Measurements from ENCODE around the gene BMAL1. TPM values are rescaled to one million over a fixed set of nuclear protein-coding genes. Genes with fewer than 3 reads are reported as not detected.
A peak's percentile ranks its signal among the peaks of the same experiment; 100 is the strongest.

The BMAL1 gene
- total and polyA plus RNA-seq, 10 donors, result 6.5 to 58.4 (median 36.4) TPM

DNA sequence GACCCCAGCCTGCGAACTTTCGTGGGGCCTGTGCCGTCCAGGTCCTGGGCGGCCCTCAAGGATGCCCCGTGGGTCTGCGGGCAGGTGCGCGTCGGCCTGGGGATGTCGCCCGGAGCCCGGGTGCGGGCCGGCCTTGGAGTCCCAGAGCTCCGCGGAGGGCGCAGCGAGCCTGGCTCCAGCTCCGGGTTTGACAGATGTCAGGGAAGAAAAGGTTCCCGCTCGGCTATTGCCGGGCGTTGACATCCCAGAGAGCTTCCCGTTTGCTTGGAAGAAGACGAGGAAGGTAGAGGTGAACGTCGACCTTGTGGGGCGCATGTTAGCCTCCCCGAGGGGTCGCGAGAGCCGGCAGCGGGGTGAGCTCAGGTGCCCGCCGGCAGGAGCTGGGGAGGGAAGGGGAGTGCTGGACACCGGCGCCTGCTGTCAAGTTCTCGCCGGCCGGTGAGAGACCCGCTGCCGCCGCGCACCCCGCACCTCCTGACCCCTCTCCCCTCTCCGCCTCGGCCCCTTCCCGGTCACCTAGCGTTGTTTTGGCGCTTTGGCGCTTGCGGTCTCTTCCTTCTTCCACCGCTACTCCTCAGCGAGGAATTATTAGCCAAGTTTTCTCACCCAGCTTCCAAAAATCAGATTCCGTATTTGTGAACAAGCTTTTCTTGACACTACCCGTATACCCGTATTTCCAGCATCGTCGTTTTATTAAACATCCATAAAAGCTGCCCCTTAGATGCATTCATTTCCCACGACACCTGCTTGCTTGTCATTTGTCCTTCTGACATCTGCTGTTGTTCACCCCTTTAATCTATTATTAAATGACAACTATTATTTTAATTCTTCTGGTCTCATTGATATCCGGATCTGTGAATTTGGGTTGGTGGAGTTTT, 1.3 kb downstream of the BMAL1 start:
- intact Hi-C loops (cut with DNase I; ENCODE audit: low total_unique reads), result no loop called here
- Histone ChIP-seq H3K27ac (peak overlapping the region in 6 of 8 donors; percentile 87 to 98 (median 94)), H3K4me3 (peak overlapping the region; percentile 80 to 99 (median 94)), H3K9me3 (no peaks in the 10 kb centered on the region), H3K36me3 (peaks cover 0 to 3% (median 0%) of the 10 kb centered on the region in 6 donors), H3K4me1 (peaks cover 12 to 70% (median 44%) of the 10 kb centered on the region in 6 donors), H3K27me3 (replicated peaks in 1 of 7) (peaks cover 0 to 26% (median 6%) of the 10 kb centered on the region in 7 donors)
- TF ChIP-seq, protein P1, sequence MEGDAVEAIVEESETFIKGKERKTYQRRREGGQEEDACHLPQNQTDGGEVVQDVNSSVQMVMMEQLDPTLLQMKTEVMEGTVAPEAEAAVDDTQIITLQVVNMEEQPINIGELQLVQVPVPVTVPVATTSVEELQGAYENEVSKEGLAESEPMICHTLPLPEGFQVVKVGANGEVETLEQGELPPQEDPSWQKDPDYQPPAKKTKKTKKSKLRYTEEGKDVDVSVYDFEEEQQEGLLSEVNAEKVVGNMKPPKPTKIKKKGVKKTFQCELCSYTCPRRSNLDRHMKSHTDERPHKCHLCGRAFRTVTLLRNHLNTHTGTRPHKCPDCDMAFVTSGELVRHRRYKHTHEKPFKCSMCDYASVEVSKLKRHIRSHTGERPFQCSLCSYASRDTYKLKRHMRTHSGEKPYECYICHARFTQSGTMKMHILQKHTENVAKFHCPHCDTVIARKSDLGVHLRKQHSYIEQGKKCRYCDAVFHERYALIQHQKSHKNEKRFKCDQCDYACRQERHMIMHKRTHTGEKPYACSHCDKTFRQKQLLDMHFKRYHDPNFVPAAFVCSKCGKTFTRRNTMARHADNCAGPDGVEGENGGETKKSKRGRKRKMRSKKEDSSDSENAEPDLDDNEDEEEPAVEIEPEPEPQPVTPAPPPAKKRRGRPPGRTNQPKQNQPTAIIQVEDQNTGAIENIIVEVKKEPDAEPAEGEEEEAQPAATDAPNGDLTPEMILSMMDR (IDR thresholded peaks at IDR 0.05 in 8 of 11, conservative IDR thresholded peaks at IDR 0.05 in 3 of 11), result no peak
- TF ChIP-seq POLR2A (IDR thresholded peaks at IDR 0.05) (no peak), POLR2AphosphoS5 (IDR thresholded peaks at IDR 0.05) (no peak)
- WGBS, 5 donors, result 5 to 12% (median 7%) methylated on average over 38 to 61 of the region's 61 CpGs
- peak; percentile 87 for DNase-seq

DNA sequence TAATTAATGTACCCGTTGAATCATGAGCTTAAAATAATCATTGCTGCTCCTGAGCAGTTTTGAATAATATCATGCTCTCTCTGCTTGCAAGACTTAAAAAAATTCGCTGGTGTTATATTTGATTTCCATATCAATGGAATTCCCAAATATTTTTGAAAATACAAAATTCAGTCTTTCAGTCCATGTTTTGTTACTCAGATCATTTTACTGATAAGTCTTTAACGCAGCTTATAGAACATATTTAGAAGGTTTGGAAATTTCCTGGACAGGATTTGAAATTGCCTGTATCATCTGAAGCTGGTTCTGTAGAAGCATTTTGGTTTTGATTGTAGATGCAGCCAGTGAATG, 1.9 kb downstream of the BMAL1 start:
- Histone ChIP-seq H3K27me3 (replicated peaks in 1 of 7) (peaks cover 0 to 22% (median 6%) of the 10 kb centered on the region in 7 donors), H3K4me1 (peaks cover 12 to 74% (median 44%) of the 10 kb centered on the region in 6 donors), H3K9me3 (no peaks in the 10 kb centered on the region), H3K36me3 (peaks cover 0 to 3% (median 0%) of the 10 kb centered on the region in 6 donors), H3K27ac (no peak overlapping the region), H3K4me3 (peak overlapping the region in 4 of 8 donors; percentile 93 to 99 (median 97))
- WGBS, 5 donors, result 67 to 78% (median 70%) methylated on average over 3 of the region's 3 CpGs
- DNase-seq, result no peak
- TF ChIP-seq POLR2A (IDR thresholded peaks at IDR 0.05) (no peak), POLR2AphosphoS5 (IDR thresholded peaks at IDR 0.05) (no peak)
- TF ChIP-seq, protein P1 (IDR thresholded peaks at IDR 0.05 in 8 of 11, conservative IDR thresholded peaks at IDR 0.05 in 3 of 11), result no peak
- intact Hi-C loops (cut with DNase I; ENCODE audit: low total_unique reads), result no loop called here

DNA sequence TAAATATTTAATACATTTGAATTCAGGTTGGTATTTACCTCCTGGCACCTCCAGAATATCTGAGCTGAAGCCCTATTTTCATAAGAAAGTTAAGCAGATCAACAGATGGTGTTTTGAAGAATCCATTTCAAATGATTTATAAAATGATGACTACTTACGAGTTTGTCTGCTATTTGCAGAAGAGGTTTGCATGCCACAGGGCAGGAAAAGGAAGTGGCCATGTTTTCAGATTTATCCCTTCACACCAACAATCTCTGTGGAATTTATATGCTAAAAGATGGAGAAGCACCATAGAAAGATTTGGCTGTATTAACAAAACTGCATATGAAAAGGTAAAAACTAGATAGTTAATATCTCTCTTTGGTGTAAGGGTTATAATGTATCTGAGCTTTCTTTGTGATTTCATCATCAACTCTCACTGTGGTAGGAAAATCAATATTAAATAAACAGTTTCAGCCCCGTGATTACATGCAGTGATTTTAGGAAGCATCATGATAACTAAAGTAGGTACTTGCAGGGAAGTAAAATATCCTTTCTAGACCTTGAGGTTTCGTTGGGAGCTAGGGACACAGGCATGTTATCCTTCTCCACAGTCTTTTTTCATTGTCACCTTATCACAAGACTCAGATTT, 2.6 kb downstream of the BMAL1 start:
- H3K27ac ChIP-seq, result no peak overlapping the region
- H3K4me1 ChIP-seq, result peaks cover 12 to 81% (median 44%) of the 10 kb centered on the region in 6 donors
- TF ChIP-seq, protein P1 (IDR thresholded peaks at IDR 0.05 in 8 of 11, conservative IDR thresholded peaks at IDR 0.05 in 3 of 11), result no peak
- TF ChIP-seq POLR2A (IDR thresholded peaks at IDR 0.05), result no peak
- no peak for TF ChIP-seq POLR2AphosphoS5 (IDR thresholded peaks at IDR 0.05)
- WGBS, 5 donors, result 39 to 59% (median 44%) methylated on average over 3 of the region's 3 CpGs
- peak overlapping the region in 2 of 8 donors; percentile 4 to 93 for H3K4me3 ChIP-seq
- H3K9me3 ChIP-seq, result no peaks in the 10 kb centered on the region
- peaks cover 0 to 22% (median 6%) of the 10 kb centered on the region in 7 donors for H3K27me3 ChIP-seq (replicated peaks in 1 of 7)
- intact Hi-C loops (cut with DNase I; ENCODE audit: low total_unique reads), result no loop called here
- DNase-seq, result no peak
- H3K36me3 ChIP-seq, result peaks cover 0 to 3% (median 0%) of the 10 kb centered on the region in 6 donors

DNA sequence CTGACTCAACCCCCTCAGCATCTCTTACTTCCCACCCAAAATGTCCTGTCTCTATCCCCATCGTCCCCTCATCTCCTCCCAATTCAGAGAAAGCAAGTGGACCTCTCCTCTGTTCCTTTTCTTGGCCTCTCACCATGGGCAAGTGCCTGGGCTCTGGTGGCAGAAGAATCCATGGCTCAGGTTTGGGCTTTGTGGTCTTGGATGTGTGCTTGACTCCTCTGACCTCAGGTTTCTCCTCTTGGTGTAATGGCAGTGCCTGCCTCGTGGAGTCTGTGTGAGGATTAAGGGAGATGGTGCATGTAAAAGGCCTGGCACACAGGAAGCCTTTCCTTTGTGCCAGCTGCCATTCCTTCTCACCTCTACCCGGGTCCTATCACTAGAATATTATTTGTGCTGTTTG, 3.2 kb downstream of the BMAL1 start:
- H3K4me1 ChIP-seq, result peaks cover 12 to 87% (median 44%) of the 10 kb centered on the region in 6 donors
- no peak for DNase-seq
- H3K36me3 ChIP-seq, result peaks cover 0 to 3% (median 0%) of the 10 kb centered on the region in 6 donors
- peaks cover 0 to 20% (median 6%) of the 10 kb centered on the region in 7 donors for H3K27me3 ChIP-seq (replicated peaks in 1 of 7)
- no peaks in the 10 kb centered on the region for H3K9me3 ChIP-seq
- intact Hi-C loops (cut with DNase I; ENCODE audit: low total_unique reads), result no loop called here
- no peak overlapping the region for H3K4me3 ChIP-seq
- no peak overlapping the region for H3K27ac ChIP-seq
- WGBS, 5 donors, result 84 to 88% (median 86%) methylated on average over 3 of the region's 3 CpGs
- TF ChIP-seq, protein P1 (IDR thresholded peaks at IDR 0.05 in 8 of 11, conservative IDR thresholded peaks at IDR 0.05 in 3 of 11), result no peak
- no peak for TF ChIP-seq POLR2A (IDR thresholded peaks at IDR 0.05)
- no peak for TF ChIP-seq POLR2AphosphoS5 (IDR thresholded peaks at IDR 0.05)
